Measurements from ENCODE around the gene TEPSIN. TPM values are rescaled to one million over a fixed set of nuclear protein-coding genes. Genes with fewer than 3 reads are reported as not detected.

Gene TEPSIN
- total and polyA plus RNA-seq, 2 of the 13 experiments (the other 11 are each of a cell fraction or from before 2014, with no cell fraction given) = 16.1 to 18.8 TPM

DNA sequence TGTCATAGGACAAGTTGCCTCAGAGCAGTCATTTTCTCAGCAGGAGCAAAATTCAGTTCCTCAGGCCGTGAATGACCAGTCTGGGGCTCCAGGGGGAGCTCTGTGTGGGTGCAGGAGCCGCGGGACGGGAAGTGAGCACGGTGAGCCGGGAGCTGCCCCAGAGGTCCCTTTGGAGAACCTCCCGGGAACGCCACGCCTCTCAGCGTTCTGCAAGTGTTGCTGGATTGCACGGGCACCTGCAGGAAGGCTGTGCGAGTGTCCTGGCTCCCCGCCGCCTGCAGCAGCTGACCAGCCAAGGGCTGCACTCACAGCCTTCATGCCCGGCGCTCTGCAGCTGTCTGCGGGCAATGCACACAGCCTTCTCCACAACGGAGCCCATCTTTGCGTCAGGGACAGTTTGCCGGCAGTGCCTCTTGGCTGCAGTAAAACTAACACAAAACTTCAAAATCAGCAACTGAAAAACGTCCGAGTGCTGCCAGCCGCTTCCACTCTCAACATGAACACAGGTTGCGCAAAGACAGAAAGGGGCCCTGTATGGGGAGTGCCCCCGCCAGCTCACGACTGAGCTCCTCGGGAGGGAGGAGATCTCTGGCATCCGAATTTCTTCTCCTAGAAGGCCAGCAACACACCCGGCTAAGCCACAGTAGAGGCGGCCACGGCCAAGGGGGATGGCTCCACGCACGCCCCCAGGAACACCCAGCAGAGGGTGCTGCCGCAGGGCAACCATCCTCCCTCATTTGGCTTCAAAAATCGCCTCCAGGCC, 16.3 kb upstream of the TEPSIN start (continued):
- TF ChIP-seq NR0B2 (CRISPR knock-in tag; IDR thresholded peaks at IDR 0.05) (no peak), PCBP2 (optimal IDR thresholded peaks at IDR 0.05; ENCODE audit: low read depth, low read length, poor library complexity, severe bottlenecking) (no peak), MEIS1 (CRISPR knock-in tag; IDR thresholded peaks at IDR 0.05; ENCODE audit: borderline replicate concordance) (no peak), GRHL1 (CRISPR knock-in tag; conservative IDR thresholded peaks at IDR 0.05) (no peak), RBM22 (optimal IDR thresholded peaks at IDR 0.05; ENCODE audit: low read length) (no peak), CTCF (CRISPR knock-in tag; IDR thresholded peaks at IDR 0.05) (peak; percentile 46), AGO2 (optimal IDR thresholded peaks at IDR 0.05; ENCODE audit: low read depth, low read length) (peak; percentile 60), ZNF709 (CRISPR knock-in tag; IDR thresholded peaks at IDR 0.05) (no peak), MED8 (CRISPR knock-in tag; IDR thresholded peaks at IDR 0.05; ENCODE audit: insufficient replicate concordance) (no peak), MAFF (IDR thresholded peaks at IDR 0.05; ENCODE audit: low read depth, low read length) (no peak), NCOA5 (CRISPR knock-in tag; IDR thresholded peaks at IDR 0.05) (no peak), ZNF33B (CRISPR knock-in tag; IDR thresholded peaks at IDR 0.05) (no peak), DPF2 (CRISPR knock-in tag; IDR thresholded peaks at IDR 0.05; ENCODE audit: borderline replicate concordance, low read depth) (no peak), STAG1 (CRISPR knock-in tag; IDR thresholded peaks at IDR 0.05) (peak; percentile 56), SPEN (CRISPR knock-in tag; IDR thresholded peaks at IDR 0.05; ENCODE audit: low read depth) (no peak), ZNF772 (CRISPR knock-in tag; IDR thresholded peaks at IDR 0.05) (no peak)
- TF ChIP-seq, protein P1, sequence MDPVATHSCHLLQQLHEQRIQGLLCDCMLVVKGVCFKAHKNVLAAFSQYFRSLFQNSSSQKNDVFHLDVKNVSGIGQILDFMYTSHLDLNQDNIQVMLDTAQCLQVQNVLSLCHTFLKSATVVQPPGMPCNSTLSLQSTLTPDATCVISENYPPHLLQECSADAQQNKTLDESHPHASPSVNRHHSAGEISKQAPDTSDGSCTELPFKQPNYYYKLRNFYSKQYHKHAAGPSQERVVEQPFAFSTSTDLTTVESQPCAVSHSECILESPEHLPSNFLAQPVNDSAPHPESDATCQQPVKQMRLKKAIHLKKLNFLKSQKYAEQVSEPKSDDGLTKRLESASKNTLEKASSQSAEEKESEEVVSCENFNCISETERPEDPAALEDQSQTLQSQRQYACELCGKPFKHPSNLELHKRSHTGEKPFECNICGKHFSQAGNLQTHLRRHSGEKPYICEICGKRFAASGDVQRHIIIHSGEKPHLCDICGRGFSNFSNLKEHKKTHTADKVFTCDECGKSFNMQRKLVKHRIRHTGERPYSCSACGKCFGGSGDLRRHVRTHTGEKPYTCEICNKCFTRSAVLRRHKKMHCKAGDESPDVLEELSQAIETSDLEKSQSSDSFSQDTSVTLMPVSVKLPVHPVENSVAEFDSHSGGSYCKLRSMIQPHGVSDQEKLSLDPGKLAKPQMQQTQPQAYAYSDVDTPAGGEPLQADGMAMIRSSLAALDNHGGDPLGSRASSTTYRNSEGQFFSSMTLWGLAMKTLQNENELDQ (CRISPR knock-in tag; IDR thresholded peaks at IDR 0.05; ENCODE audit: borderline replicate concordance) = no peak
- TF ChIP-seq, protein P2, sequence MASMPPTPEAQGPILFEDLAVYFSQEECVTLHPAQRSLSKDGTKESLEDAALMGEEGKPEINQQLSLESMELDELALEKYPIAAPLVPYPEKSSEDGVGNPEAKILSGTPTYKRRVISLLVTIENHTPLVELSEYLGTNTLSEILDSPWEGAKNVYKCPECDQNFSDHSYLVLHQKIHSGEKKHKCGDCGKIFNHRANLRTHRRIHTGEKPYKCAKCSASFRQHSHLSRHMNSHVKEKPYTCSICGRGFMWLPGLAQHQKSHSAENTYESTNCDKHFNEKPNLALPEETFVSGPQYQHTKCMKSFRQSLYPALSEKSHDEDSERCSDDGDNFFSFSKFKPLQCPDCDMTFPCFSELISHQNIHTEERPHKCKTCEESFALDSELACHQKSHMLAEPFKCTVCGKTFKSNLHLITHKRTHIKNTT (CRISPR knock-in tag; IDR thresholded peaks at IDR 0.05) = no peak
- TF ChIP-seq, protein P3, sequence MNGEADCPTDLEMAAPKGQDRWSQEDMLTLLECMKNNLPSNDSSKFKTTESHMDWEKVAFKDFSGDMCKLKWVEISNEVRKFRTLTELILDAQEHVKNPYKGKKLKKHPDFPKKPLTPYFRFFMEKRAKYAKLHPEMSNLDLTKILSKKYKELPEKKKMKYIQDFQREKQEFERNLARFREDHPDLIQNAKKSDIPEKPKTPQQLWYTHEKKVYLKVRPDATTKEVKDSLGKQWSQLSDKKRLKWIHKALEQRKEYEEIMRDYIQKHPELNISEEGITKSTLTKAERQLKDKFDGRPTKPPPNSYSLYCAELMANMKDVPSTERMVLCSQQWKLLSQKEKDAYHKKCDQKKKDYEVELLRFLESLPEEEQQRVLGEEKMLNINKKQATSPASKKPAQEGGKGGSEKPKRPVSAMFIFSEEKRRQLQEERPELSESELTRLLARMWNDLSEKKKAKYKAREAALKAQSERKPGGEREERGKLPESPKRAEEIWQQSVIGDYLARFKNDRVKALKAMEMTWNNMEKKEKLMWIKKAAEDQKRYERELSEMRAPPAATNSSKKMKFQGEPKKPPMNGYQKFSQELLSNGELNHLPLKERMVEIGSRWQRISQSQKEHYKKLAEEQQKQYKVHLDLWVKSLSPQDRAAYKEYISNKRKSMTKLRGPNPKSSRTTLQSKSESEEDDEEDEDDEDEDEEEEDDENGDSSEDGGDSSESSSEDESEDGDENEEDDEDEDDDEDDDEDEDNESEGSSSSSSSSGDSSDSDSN (CRISPR knock-in tag; IDR thresholded peaks at IDR 0.05) = 0 out of 2 replicates have a peak, but pooled peaks have one; percentile 31
